GM18517 (cell line): Measurements from ENCODE around the gene ATF7.
"Not testable (repeated sequence)": the region's sequence is repeated elsewhere in the genome, so short reads cannot be mapped to it uniquely, and the experiment has no call there.

Experiments
- ATAC-seq: cut with Tn5 transposase; IDR thresholded peaks from one replicate; pipeline ENCODE4 v1.9.1; 2021; ENCODE audit warnings: mild to moderate bottlenecking, moderate library complexity; ENCODE audit not compliant: unreplicated experiment

The ATF7 gene

GRCh38 chr12:53485955-53486735 is 140.0 kb downstream of the ATF7 start:
- no peak for ATAC-seq

GRCh38 chr12:53484686-53485575 is 141.3 kb downstream of the ATF7 start:
- ATAC-seq = no peak

- no peak for ATAC-seq
Measured at GRCh38 chr12:53483979-53484377, 142.2 kb downstream of the ATF7 start.

- no peak for ATAC-seq
Measured at GRCh38 chr12:53483225-53483978, 142.8 kb downstream of the ATF7 start.

GRCh38 chr12:53482626-53483168 is 143.5 kb downstream of the ATF7 start:
- no peak for ATAC-seq

GRCh38 chr12:53481939-53482586 is 144.1 kb downstream of the ATF7 start:
- ATAC-seq = no peak

- ATAC-seq = not testable (repeated sequence)
Measured at GRCh38 chr12:53481458-53481857, 144.7 kb downstream of the ATF7 start.

GRCh38 chr12:53480491-53481442 is 145.4 kb downstream of the ATF7 start:
- ATAC-seq = no peak

- no peak for ATAC-seq
Measured at GRCh38 chr12:53479331-53479730, 146.9 kb downstream of the ATF7 start.

GRCh38 chr12:53478865-53479264 is 147.3 kb downstream of the ATF7 start:
- ATAC-seq = no peak

- no peak for ATAC-seq
Measured at GRCh38 chr12:53476769-53477209, 149.4 kb downstream of the ATF7 start.

- ATAC-seq = no peak
Measured at GRCh38 chr12:53474819-53475218, 151.4 kb downstream of the ATF7 start.

- ATAC-seq = no peak
Measured at GRCh38 chr12:53474077-53474476, 152.1 kb downstream of the ATF7 start.

GRCh38 chr12:53472056-53472582 is 154.1 kb downstream of the ATF7 start:
- ATAC-seq = no peak

- no peak for ATAC-seq
Measured at GRCh38 chr12:53468282-53468681, 157.9 kb downstream of the ATF7 start.

GRCh38 chr12:53467880-53468279 is 158.3 kb downstream of the ATF7 start:
- no peak for ATAC-seq

GRCh38 chr12:53467082-53467481 is 159.1 kb downstream of the ATF7 start:
- no peak for ATAC-seq

GRCh38 chr12:53466640-53467039 is 159.5 kb downstream of the ATF7 start:
- ATAC-seq = no peak

- ATAC-seq = no peak
Measured at GRCh38 chr12:53465679-53466078, 160.5 kb downstream of the ATF7 start.
